ENCODE data around the gene CD151. TPM values are rescaled to one million over a fixed set of nuclear protein-coding genes. Genes with fewer than 3 reads are reported as not detected.

Gene CD151
- total RNA-seq, 5 donors from 2014 or later (not counting 1 experiment from before 2014, with no cell fraction given) = 14.9 to 28.2 (median 25.6) TPM

- Mint-ChIP-seq H3K27ac (peak overlapping the region; percentile 74 to 84), H3K27me3 (no peaks in the 10 kb centered on the region), H3K36me3 (peaks cover 10% of the 10 kb centered on the region), H3K9me3 (no peaks in the 10 kb centered on the region), H3K4me1 (peaks cover 7 to 20% (median 13%) of the 10 kb centered on the region in 3 donors), H3K4me3 (peak overlapping the region; percentile 83 to 86 (median 84))
- Histone ChIP-seq H3K4me3 (ENCODE audit: control insufficient read depth in 1 of 2, extremely low read depth in 1 of 2, low read length in 1 of 2) (peak overlapping the region; percentile 58 to 83), H3K27me3 (replicated peaks in 1 of 2; ENCODE audit: control insufficient read depth in 2 of 2, extremely low read depth in 1 of 2, insufficient read depth in 2 of 2, low read length in 1 of 2) (peaks cover 0 to 5% of the 10 kb centered on the region in 2 experiments), H3K36me3 (ENCODE audit: control insufficient read depth in 2 of 2, extremely low read depth in 1 of 2, insufficient read depth in 1 of 2, low read length in 1 of 2) (peaks cover 1 to 21% of the 10 kb centered on the region in 2 donors), H3K27ac (ENCODE audit: low read length) (peak overlapping the region; percentile 47), H3K4me1 (ENCODE audit: control insufficient read depth in 1 of 2, extremely low read depth in 1 of 2, insufficient read depth in 2 of 2, low read length in 2 of 2) (peaks cover 5 to 35% of the 10 kb centered on the region in 2 experiments), H3K9me3 (no peaks in the 10 kb centered on the region)
- POLR2A ChIA-PET = interaction anchor here (0.6 to 1.1 kb wide), 7 partner anchors 9 to 492 kb away, joined by 3 to 11 read pairs (median 5); partner anchors contain the start of gene RPLP2 (in 1 of the 2)
- peak; percentile 78 to 95 (median 89) for DNase-seq
- CTCF ChIA-PET = interaction anchor here in 1 of 2 donors (1.6 kb wide), 1 partner anchor 10 kb away, joined by 6 read pairs; the partner anchor contains the start of gene RPLP2
- under 1% methylated on average over 87 of the region's 96 CpGs for WGBS (ENCODE audit: insufficient coverage)
- ATAC-seq (replicated peaks in 1 of 4) = peak; percentile 76 to 86 (median 82)
Measured at GRCh38 chr11:819129-819931, 13.4 kb upstream of the CD151 start.

GRCh38 chr11:819943-820649 lies 12.7 kb upstream of the CD151 start:
- ChIA-PET CTCF (interaction anchor here in 1 of 2 donors (0.5 to 1.6 kb wide), 2 partner anchors 9 to 11 kb away, joined by 3 to 6 read pairs; partner anchors contain the start of gene RPLP2), POLR2A (interaction anchor here in 1 of 2 donors (1.0 to 1.1 kb wide), 2 partner anchors 9 to 10 kb away, joined by 3 to 11 read pairs; partner anchors contain the start of gene RPLP2)
- Histone ChIP-seq H3K4me1 (ENCODE audit: control insufficient read depth in 1 of 2, extremely low read depth in 1 of 2, insufficient read depth in 2 of 2, low read length in 2 of 2) (peaks cover 5 to 35% of the 10 kb centered on the region in 2 experiments), H3K9me3 (no peaks in the 10 kb centered on the region), H3K27ac (ENCODE audit: low read length) (peak overlapping the region; percentile 19), H3K27me3 (replicated peaks in 1 of 2; ENCODE audit: control insufficient read depth in 2 of 2, extremely low read depth in 1 of 2, insufficient read depth in 2 of 2, low read length in 1 of 2) (peaks cover 0 to 6% of the 10 kb centered on the region in 2 experiments), H3K36me3 (ENCODE audit: control insufficient read depth in 2 of 2, extremely low read depth in 1 of 2, insufficient read depth in 1 of 2, low read length in 1 of 2) (peaks cover 7 to 26% of the 10 kb centered on the region in 2 donors), H3K4me3 (ENCODE audit: control insufficient read depth in 1 of 2, extremely low read depth in 1 of 2, low read length in 1 of 2) (peak overlapping the region; percentile 56 to 63)
- ATAC-seq (replicated peaks in 1 of 4) (peak; percentile 81 to 84 (median 82)), DNase-seq (peak; percentile 89 to 99 (median 97))
- H3K27ac Mint-ChIP-seq = peak overlapping the region; percentile 74 to 84
- H3K27me3 Mint-ChIP-seq = no peaks in the 10 kb centered on the region
- no peaks in the 10 kb centered on the region for H3K9me3 Mint-ChIP-seq
- 6% methylated on average over 41 of the region's 47 CpGs for WGBS (ENCODE audit: insufficient coverage)
- peaks cover 7 to 20% (median 13%) of the 10 kb centered on the region in 3 donors for H3K4me1 Mint-ChIP-seq
- H3K36me3 Mint-ChIP-seq = peaks cover 15% of the 10 kb centered on the region
- H3K4me3 Mint-ChIP-seq = peak overlapping the region; percentile 83 to 86 (median 84)

GRCh38 chr11:820655-821511 lies 11.9 kb upstream of the CD151 start:
- ChIA-PET CTCF (interaction anchor here (0.5 to 1.6 kb wide), 3 partner anchors 10 to 26 kb away, joined by 3 to 6 read pairs (median 4); partner anchors contain the start of gene RPLP2 (in 1 of the 2)), POLR2A (interaction anchor here in 1 of 2 donors (1.0 to 1.1 kb wide), 2 partner anchors 10 to 11 kb away, joined by 3 to 11 read pairs; partner anchors contain the start of gene RPLP2)
- Mint-ChIP-seq H3K9me3 (no peaks in the 10 kb centered on the region), H3K4me3 (peak overlapping the region; percentile 83 to 86 (median 84)), H3K27ac (peak overlapping the region; percentile 46 to 58), H3K4me1 (peaks cover 7 to 20% (median 13%) of the 10 kb centered on the region in 3 donors), H3K36me3 (peaks cover 17% of the 10 kb centered on the region), H3K27me3 (no peaks in the 10 kb centered on the region)
- peaks cover 0 to 14% of the 10 kb centered on the region in 2 experiments for H3K27me3 ChIP-seq (replicated peaks in 1 of 2; ENCODE audit: control insufficient read depth in 2 of 2, extremely low read depth in 1 of 2, insufficient read depth in 2 of 2, low read length in 1 of 2)
- H3K4me1 ChIP-seq (ENCODE audit: control insufficient read depth in 1 of 2, extremely low read depth in 1 of 2, insufficient read depth in 2 of 2, low read length in 2 of 2) = peaks cover 5 to 41% of the 10 kb centered on the region in 2 experiments
- 78% methylated on average over 9 of the region's 11 CpGs for WGBS (ENCODE audit: insufficient coverage)
- ATAC-seq (replicated peaks in 1 of 4) (no peak), DNase-seq (no peak)
- H3K4me3 ChIP-seq (ENCODE audit: control insufficient read depth in 1 of 2, extremely low read depth in 1 of 2, low read length in 1 of 2) = peak overlapping the region; percentile 56 to 63
- H3K27ac ChIP-seq (ENCODE audit: low read length) = peak overlapping the region; percentile 19
- H3K36me3 ChIP-seq (ENCODE audit: control insufficient read depth in 2 of 2, extremely low read depth in 1 of 2, insufficient read depth in 1 of 2, low read length in 1 of 2) = peaks cover 7 to 29% of the 10 kb centered on the region in 2 donors
- no peaks in the 10 kb centered on the region for H3K9me3 ChIP-seq

GRCh38 chr11:821512-822371 lies 11.0 kb upstream of the CD151 start:
- Mint-ChIP-seq H3K4me1 (peaks cover 7 to 25% (median 17%) of the 10 kb centered on the region in 3 donors), H3K27ac (no peak overlapping the region), H3K9me3 (no peaks in the 10 kb centered on the region), H3K4me3 (peak overlapping the region; percentile 43 to 86 (median 84)), H3K36me3 (peaks cover 17% of the 10 kb centered on the region), H3K27me3 (peaks cover 0 to 2% of the 10 kb centered on the region in 2 donors)
- no peak for DNase-seq
- H3K27me3 ChIP-seq (replicated peaks in 1 of 2; ENCODE audit: control insufficient read depth in 2 of 2, extremely low read depth in 1 of 2, insufficient read depth in 2 of 2, low read length in 1 of 2) = peaks cover 0 to 22% of the 10 kb centered on the region in 2 experiments
- H3K27ac ChIP-seq (ENCODE audit: low read length) = no peak overlapping the region
- H3K4me1 ChIP-seq (ENCODE audit: control insufficient read depth in 1 of 2, extremely low read depth in 1 of 2, insufficient read depth in 2 of 2, low read length in 2 of 2) = peaks cover 7 to 49% of the 10 kb centered on the region in 2 experiments
- CTCF ChIA-PET = interaction anchor here in 1 of 2 donors (0.6 kb wide), 1 partner anchor 26 kb away, joined by 4 read pairs; no protein-coding TSS in a partner anchor
- no peaks in the 10 kb centered on the region for H3K9me3 ChIP-seq
- H3K36me3 ChIP-seq (ENCODE audit: control insufficient read depth in 2 of 2, extremely low read depth in 1 of 2, insufficient read depth in 1 of 2, low read length in 1 of 2) = peaks cover 7 to 29% of the 10 kb centered on the region in 2 donors
- ATAC-seq (replicated peaks in 1 of 4) = no peak
- POLR2A ChIA-PET = no interaction called here
- 98% methylated on average over 4 of the region's 22 CpGs for WGBS (ENCODE audit: insufficient coverage)
- no peak overlapping the region for H3K4me3 ChIP-seq (ENCODE audit: control insufficient read depth in 1 of 2, extremely low read depth in 1 of 2, low read length in 1 of 2)
